Measurements from ENCODE around the gene FAM229B. TPM values are rescaled to one million over a fixed set of nuclear protein-coding genes. Genes with fewer than 3 reads are reported as not detected.

FAM229B gene
- total RNA-seq, 1 donor from 2014 or later: 32.2 TPM

- H3K27ac Mint-ChIP-seq: no peak overlapping the region
- Histone ChIP-seq H3F3A (ENCODE audit: low read depth) (no peaks in the 10 kb centered on the region), H3K4me3 (no peak overlapping the region), H3K27me3 (no peaks in the 10 kb centered on the region), H2AFZ (replicated peaks) (no peak overlapping the region), H3K4me2 (no peak overlapping the region), H4K20me1 (ENCODE audit: low read depth) (no peaks in the 10 kb centered on the region), H3K79me2 (ENCODE audit: low read depth) (no peaks in the 10 kb centered on the region), H3K9ac (no peak overlapping the region), H3K27ac (no peak overlapping the region), H3K4me1 (no peaks in the 10 kb centered on the region), H3K9me3 (ENCODE audit: low read depth) (no peaks in the 10 kb centered on the region), H3K36me3 (no peaks in the 10 kb centered on the region)
- peaks cover 7% of the 10 kb centered on the region for H3K4me1 Mint-ChIP-seq
- no peak for DNase-seq (ENCODE audit: low spot score)
- no peak overlapping the region for H3K4me3 Mint-ChIP-seq
- TF ChIP-seq, protein P1, sequence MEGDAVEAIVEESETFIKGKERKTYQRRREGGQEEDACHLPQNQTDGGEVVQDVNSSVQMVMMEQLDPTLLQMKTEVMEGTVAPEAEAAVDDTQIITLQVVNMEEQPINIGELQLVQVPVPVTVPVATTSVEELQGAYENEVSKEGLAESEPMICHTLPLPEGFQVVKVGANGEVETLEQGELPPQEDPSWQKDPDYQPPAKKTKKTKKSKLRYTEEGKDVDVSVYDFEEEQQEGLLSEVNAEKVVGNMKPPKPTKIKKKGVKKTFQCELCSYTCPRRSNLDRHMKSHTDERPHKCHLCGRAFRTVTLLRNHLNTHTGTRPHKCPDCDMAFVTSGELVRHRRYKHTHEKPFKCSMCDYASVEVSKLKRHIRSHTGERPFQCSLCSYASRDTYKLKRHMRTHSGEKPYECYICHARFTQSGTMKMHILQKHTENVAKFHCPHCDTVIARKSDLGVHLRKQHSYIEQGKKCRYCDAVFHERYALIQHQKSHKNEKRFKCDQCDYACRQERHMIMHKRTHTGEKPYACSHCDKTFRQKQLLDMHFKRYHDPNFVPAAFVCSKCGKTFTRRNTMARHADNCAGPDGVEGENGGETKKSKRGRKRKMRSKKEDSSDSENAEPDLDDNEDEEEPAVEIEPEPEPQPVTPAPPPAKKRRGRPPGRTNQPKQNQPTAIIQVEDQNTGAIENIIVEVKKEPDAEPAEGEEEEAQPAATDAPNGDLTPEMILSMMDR (IDR thresholded peaks at IDR 0.05): peak; percentile 9
- no peak for TF ChIP-seq EZH2phosphoT487 (IDR thresholded peaks at IDR 0.05)
- H3K36me3 Mint-ChIP-seq: no peaks in the 10 kb centered on the region
- no peaks in the 10 kb centered on the region for H3K27me3 Mint-ChIP-seq (ENCODE audit: insufficient read depth, low read depth)
- no peaks in the 10 kb centered on the region for H3K9me3 Mint-ChIP-seq
Observed at GRCh38 chr6:112116221-112116620, 28.8 kb downstream of the FAM229B start.

DNA sequence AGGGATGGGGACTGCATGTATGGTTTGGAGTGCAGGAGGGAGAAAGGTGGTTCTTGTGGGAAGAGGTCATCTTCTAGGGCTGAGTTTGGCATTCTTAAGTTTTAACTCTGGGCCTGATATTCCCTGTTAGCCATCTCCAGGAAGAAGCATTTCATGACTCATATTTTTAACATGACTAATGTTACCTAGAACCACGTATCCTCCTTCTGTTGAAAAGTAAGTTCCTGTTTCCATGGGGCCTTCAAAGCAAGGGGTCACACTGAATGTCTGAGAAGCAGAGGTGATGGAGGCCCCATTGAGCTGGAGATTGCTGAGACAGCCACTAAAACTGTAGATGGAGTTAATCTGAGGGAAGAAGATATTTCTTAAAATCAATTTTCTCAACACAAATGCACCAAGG lies 30.2 kb downstream of the FAM229B start:
- H3K27ac Mint-ChIP-seq: no peak overlapping the region
- H3K9me3 ChIP-seq (ENCODE audit: low read depth): no peaks in the 10 kb centered on the region

DNA sequence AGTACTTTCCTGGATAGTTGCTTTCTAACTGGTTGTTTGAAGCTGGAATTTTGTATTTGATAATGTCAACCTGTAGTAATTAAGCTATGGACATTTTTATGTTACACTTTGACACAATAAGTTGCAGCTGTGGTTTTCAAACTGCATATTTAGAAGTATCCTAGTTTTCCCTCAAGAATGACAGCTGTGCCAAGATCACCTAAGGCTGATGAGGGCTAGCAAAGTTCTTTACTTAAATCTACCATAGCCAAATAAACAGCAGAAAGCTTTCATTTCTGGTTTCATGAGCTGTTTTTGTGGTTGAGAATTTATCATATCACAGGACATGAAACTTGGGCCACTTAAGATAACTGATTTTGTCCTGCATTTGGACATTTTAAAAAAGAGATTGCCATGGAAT lies 30.6 kb downstream of the FAM229B start:
- peak overlapping the region; percentile 6 for H2AFZ ChIP-seq (replicated peaks)
- no peak for DNase-seq (ENCODE audit: low spot score)
- Mint-ChIP-seq H3K27me3 (ENCODE audit: insufficient read depth, low read depth) (no peaks in the 10 kb centered on the region), H3K36me3 (no peaks in the 10 kb centered on the region), H3K27ac (no peak overlapping the region), H3K9me3 (no peaks in the 10 kb centered on the region), H3K4me3 (no peak overlapping the region), H3K4me1 (peaks cover 2% of the 10 kb centered on the region)
- no peaks in the 10 kb centered on the region for H3K9me3 ChIP-seq (ENCODE audit: low read depth)
- H3K9ac ChIP-seq: no peak overlapping the region
- no peaks in the 10 kb centered on the region for H3K4me1 ChIP-seq
- no peaks in the 10 kb centered on the region for H3F3A ChIP-seq (ENCODE audit: low read depth)
- H3K4me2 ChIP-seq: no peak overlapping the region
- H4K20me1 ChIP-seq (ENCODE audit: low read depth): no peaks in the 10 kb centered on the region
- H3K4me3 ChIP-seq: no peak overlapping the region
- H3K79me2 ChIP-seq (ENCODE audit: low read depth): no peaks in the 10 kb centered on the region
- TF ChIP-seq, protein P1 (IDR thresholded peaks at IDR 0.05): no peak
- TF ChIP-seq EZH2 (IDR thresholded peaks at IDR 0.05) (no peak), EZH2phosphoT487 (IDR thresholded peaks at IDR 0.05) (no peak)
- no peaks in the 10 kb centered on the region for H3K36me3 ChIP-seq
- no peaks in the 10 kb centered on the region for H3K27me3 ChIP-seq
- no peak overlapping the region for H3K27ac ChIP-seq

More for the DNA sequence above, 30.2 kb downstream of the FAM229B start:
- H3K9me3 Mint-ChIP-seq: no peaks in the 10 kb centered on the region
- H3K4me1 Mint-ChIP-seq: no peaks in the 10 kb centered on the region
- no peaks in the 10 kb centered on the region for H4K20me1 ChIP-seq (ENCODE audit: low read depth)
- no peaks in the 10 kb centered on the region for H3K27me3 Mint-ChIP-seq (ENCODE audit: insufficient read depth, low read depth)
- DNase-seq (ENCODE audit: low spot score): no peak
- H3K4me2 ChIP-seq: no peak overlapping the region
- H3K36me3 ChIP-seq: no peaks in the 10 kb centered on the region
- H3K9ac ChIP-seq: no peak overlapping the region
- no peaks in the 10 kb centered on the region for H3K4me1 ChIP-seq
- no peaks in the 10 kb centered on the region for H3K36me3 Mint-ChIP-seq
- H2AFZ ChIP-seq (replicated peaks): peak overlapping the region; percentile 6
- no peak overlapping the region for H3K4me3 Mint-ChIP-seq
- no peaks in the 10 kb centered on the region for H3F3A ChIP-seq (ENCODE audit: low read depth)
- no peak overlapping the region for H3K27ac ChIP-seq
- no peak overlapping the region for H3K4me3 ChIP-seq
- no peaks in the 10 kb centered on the region for H3K79me2 ChIP-seq (ENCODE audit: low read depth)
- H3K27me3 ChIP-seq: no peaks in the 10 kb centered on the region
- TF ChIP-seq, protein P1 (IDR thresholded peaks at IDR 0.05): no peak
- TF ChIP-seq EZH2 (IDR thresholded peaks at IDR 0.05) (no peak), EZH2phosphoT487 (IDR thresholded peaks at IDR 0.05) (no peak)

All from neural progenitor cell (in vitro differentiated cells).